Hindlimb muscle (tissue), 1 donor: ENCODE data around the gene TRPV2. TPM values are rescaled to one million over a fixed set of nuclear protein-coding genes. Genes with fewer than 3 reads are reported as not detected.

Experiments used
- DNase-seq: peaks from one replicate; pipeline ENCODE4 v3.0.0-alpha.2; 2013
- polyA plus RNA-seq: library from polyadenylated mRNA; unstranded; fragments of 120-200 nt; gene quantifications from one replicate; pipeline ENCODE4 v1.2.1, GENCODE V29; 2013; ENCODE audit not compliant: insufficient read length

Gene TRPV2
- polyA plus RNA-seq, 1 donor: 4.6 TPM

- DNase-seq: no peak
Measured at GRCh38 chr17:16474012-16474725, 58.8 kb downstream of the TRPV2 start.

GRCh38 chr17:16475179-16475704 is 59.9 kb downstream of the TRPV2 start:
- no peak for DNase-seq

GRCh38 chr17:16477255-16477654 is 61.9 kb downstream of the TRPV2 start:
- DNase-seq: peak; percentile 80

DNA sequence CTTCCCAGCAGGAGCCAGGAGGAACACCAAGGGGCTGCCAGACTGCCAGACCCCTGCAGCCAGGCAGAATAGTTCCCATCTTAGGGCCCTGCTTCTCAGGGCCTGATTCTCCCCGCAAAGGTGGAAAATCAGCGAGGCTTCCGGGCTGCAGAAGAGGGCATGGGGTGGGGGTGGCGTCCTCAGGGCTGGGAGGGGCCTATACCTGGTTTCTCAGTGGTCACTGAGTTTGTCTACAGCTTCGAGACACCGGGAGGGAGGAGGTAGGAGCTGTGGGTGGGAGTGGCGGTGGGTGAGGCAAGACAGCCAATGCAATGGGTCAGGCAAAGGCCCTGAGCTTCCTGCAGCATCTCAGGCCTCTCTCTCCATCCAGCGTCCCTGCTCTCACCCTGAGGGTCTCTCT is 62.3 kb downstream of the TRPV2 start:
- DNase-seq: no peak

DNA sequence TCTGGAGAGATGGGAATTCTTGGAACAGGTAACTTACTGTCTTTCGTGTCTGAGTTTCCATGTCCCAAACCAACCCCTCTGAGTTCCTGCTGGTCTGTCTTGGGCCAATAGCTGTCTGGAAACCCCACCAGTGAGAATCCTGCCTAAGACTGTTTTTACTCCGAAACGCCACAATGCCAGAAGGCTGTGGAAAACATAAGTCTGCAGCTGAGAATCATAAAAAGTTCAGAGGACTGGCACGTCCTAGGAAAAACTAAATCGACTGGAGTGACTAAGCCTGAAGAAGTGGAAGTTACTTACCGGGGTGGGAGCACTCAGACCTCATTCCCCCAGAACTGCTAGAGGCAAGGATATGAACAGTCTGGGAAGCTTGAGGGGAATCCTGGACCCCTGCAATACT is 63.3 kb downstream of the TRPV2 start:
- DNase-seq: peak; percentile 87

DNA sequence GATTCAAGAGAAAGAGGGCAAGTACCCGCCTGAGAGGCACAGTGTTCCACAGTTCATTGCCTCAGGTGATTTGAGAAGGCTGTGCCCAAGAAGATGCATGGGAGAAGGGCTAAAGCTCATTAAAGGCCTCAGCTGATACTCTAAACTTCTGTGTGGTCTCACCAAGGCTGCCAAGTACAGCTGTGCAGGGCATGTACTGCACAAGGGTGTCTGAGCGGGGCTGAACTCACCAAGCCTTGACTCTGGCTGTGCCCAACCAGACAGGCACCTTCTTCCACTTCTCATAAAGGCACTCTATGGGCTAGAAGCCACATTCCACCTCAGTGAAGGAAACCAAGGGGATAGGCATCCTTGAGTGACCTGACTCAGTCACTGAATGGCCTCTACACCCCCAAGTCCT is 63.9 kb downstream of the TRPV2 start:
- DNase-seq: no peak

GRCh38 chr17:16480995-16481394 is 65.6 kb downstream of the TRPV2 start:
- DNase-seq: no peak

DNA sequence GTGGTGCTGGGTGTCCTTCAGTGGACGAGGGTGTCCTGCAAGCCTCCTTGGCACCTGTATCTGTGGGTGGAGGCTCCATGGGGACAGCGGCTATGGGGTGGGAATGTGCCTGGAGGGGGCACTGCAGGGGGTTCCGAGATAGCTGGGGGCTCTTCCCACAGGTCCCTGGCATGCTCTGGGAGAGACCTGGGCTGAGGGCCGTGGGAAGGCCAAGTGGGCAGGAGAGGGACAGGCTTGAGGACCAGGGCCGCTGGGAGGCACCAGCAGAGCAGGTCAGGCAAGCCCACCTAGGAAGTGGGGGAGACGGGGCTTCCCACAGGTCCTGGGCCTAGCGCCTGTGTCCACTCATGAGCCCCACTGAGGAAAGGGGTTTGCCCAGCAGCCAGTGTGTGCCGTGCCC is 66.9 kb downstream of the TRPV2 start:
- no peak for DNase-seq

DNA sequence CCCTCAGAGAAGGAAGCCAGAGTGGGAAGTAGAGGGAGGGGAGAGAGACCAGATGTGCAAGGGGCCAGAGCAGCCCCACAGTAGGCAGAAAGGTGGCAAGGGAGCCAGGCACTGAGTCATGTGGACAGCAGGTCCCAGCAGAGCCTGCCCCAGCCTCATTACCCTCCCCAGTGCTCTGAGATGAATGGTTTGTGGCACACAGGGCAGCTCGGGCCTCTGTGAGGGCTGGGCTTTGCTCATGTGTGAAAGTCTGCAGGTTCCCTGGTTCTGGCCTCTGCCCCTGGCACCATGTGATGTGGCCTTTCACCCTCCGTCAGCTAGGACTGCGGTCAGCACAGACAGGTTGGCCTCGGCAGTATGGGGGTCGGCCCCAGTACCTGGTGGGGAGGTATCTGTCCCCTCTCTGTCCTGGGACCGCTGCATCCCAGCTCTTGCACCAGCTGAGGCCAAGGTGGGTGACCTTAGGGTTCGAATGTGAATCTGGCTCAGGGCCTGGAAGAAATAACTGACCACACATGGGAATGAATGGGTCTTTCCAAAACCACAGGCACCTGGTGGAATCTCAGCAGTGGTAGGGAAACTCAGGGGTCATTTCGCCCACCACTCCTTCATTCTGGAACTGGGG is 67.8 kb downstream of the TRPV2 start:
- no peak for DNase-seq

DNA sequence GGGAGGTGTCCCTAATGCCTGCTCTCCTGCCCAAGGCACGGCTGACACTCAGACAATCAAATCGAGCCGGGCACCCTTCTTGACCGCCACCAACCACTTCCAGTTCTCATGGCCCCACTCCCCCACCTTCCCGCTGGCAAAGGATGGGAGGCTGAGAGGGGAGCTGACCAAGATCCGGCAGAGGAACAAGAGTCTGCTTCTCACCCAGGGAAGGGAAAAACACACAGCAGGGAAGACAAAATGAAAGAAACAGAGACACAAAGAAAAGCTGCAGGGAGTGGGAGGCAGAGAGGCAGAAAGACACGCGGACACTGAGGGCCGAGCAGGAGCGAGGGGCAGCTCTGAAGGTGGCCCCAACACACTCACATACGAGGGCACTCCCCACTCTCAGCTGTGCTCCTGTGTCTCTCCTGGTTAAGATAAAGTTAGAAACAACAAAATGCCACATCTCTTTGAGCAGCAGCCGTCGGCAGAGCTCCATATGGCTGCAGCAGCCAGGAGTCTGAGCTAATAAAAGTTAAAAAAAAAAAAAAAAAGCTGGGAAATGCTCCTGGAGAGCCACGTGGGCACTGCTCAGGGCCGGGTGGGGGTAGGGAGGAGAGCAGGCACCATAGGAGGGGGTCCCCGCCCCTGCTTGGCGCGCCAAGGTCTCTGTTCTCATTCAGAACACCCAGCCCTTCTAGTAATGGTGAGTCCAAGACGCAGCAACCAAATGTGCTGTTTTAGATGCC is 69.2 kb downstream of the TRPV2 start:
- no peak for DNase-seq

Other genes with a start within 250 kb of the TRPV2 start
- gene NCOR1, start 200.0 kb upstream of the TRPV2 start, polyA plus RNA-seq: 59.7 TPM
- gene PIGL, start 198.4 kb upstream of the TRPV2 start, polyA plus RNA-seq: 18.2 TPM
- gene CENPV, start 62.1 kb upstream of the TRPV2 start, polyA plus RNA-seq: 42.6 TPM
- 1,494 TPM for gene UBB, start 34.5 kb upstream of the TRPV2 start, polyA plus RNA-seq
- gene LRRC75A, start 76.6 kb downstream of the TRPV2 start, polyA plus RNA-seq: 5.8 TPM
- gene ZNF287, start 153.6 kb downstream of the TRPV2 start, polyA plus RNA-seq: 4.9 TPM
- 6.4 TPM for gene ZNF624, start 238.3 kb downstream of the TRPV2 start, polyA plus RNA-seq